ENCODE measurements around the gene NTF3.

DNA sequence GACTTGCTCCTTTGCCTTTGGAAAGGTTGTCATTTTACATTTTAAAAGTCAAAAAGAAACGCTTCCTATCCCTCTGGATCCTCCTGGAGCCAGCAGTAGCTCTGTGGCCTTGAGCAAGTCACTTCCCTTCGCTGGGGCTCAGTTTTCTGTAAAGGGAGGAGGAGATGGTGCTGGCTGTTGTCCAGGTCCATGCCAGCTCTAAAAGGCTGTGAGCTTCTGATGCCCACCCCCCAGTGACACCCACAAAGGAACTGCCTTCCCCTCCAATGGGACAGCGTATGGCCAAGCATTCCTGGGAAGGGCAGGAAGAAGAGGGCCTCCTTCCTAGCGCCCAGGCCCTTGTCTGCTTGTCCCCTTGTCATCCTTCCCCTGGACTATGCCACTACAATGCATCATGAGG, 81.5 kb downstream of the NTF3 start:
- TF ChIP-seq, protein P1, sequence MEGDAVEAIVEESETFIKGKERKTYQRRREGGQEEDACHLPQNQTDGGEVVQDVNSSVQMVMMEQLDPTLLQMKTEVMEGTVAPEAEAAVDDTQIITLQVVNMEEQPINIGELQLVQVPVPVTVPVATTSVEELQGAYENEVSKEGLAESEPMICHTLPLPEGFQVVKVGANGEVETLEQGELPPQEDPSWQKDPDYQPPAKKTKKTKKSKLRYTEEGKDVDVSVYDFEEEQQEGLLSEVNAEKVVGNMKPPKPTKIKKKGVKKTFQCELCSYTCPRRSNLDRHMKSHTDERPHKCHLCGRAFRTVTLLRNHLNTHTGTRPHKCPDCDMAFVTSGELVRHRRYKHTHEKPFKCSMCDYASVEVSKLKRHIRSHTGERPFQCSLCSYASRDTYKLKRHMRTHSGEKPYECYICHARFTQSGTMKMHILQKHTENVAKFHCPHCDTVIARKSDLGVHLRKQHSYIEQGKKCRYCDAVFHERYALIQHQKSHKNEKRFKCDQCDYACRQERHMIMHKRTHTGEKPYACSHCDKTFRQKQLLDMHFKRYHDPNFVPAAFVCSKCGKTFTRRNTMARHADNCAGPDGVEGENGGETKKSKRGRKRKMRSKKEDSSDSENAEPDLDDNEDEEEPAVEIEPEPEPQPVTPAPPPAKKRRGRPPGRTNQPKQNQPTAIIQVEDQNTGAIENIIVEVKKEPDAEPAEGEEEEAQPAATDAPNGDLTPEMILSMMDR (IDR thresholded peaks at IDR 0.05; ENCODE audit: borderline replicate concordance, extremely low read depth, low read length, poor library complexity, severe bottlenecking), result no peak
- no peak for TF ChIP-seq EZH2 (IDR thresholded peaks at IDR 0.05; ENCODE audit: borderline replicate concordance, low read depth, low read length, severe bottlenecking)

Measured in DND-41 (cell line).